Liver (tissue), 9 donors: ENCODE data around the gene VAPA. TPM values are rescaled to one million over a fixed set of nuclear protein-coding genes. Genes with fewer than 3 reads are reported as not detected.

ENCODE experiments used
- DNase-seq: peaks from one replicate; pipeline ENCODE4 v3.0.0-alpha.2; 2017; ENCODE audit warnings: low spot score
- H3K27ac ChIP-seq, 2 donors: one replicate each; pipeline ENCODE4 v1.7.0; 2013; ENCODE audit warnings: inconsistent platforms in 2 of 2, low read length in 2 of 2, control low read depth in 1 of 2, low read depth in 1 of 2, mild to moderate bottlenecking in 1 of 2
- H3K27me3 ChIP-seq, 4 donors: one replicate each; pipeline versions ENCODE4 v1.6.1 to v1.7.0; 2013; ENCODE audit warnings: low read length in 3 of 4, inconsistent platforms in 1 of 4, mild to moderate bottlenecking in 1 of 4, moderate library complexity in 1 of 4; ENCODE audit not compliant: control insufficient read depth in 4 of 4, insufficient read depth in 4 of 4
- H3K36me3 ChIP-seq, 4 donors: one replicate each; pipeline versions ENCODE4 v1.6.1 to v1.7.0; 2013; ENCODE audit warnings: low read length in 3 of 4, mild to moderate bottlenecking in 3 of 4, low read depth in 1 of 4, moderate library complexity in 1 of 4; ENCODE audit not compliant: control insufficient read depth in 4 of 4, insufficient read depth in 3 of 4
- H3K4me1 ChIP-seq, 4 donors: one replicate each; pipeline versions ENCODE4 v1.6.1 to v1.7.0; 2013; ENCODE audit warnings: low read length in 3 of 4, mild to moderate bottlenecking in 3 of 4, moderate library complexity in 1 of 4; ENCODE audit not compliant: control insufficient read depth in 4 of 4, insufficient read depth in 4 of 4
- H3K4me3 ChIP-seq, 3 donors: one replicate each; pipeline versions ENCODE4 v1.6.1 to v1.7.0; 2013; ENCODE audit warnings: low read length in 3 of 3, control low read depth in 1 of 3, low read depth in 1 of 3, mild to moderate bottlenecking in 1 of 3
- H3K9ac ChIP-seq, 2 donors: one replicate each; pipeline ENCODE4 v1.7.0; 2013; ENCODE audit warnings: low read length in 2 of 2, mild to moderate bottlenecking in 2 of 2, moderate library complexity in 2 of 2, control low read depth in 1 of 2, low read depth in 1 of 2
- H3K9me3 ChIP-seq, 4 donors: one replicate each; pipeline versions ENCODE4 v1.6.1 to v1.7.0; 2013; ENCODE audit warnings: low read length in 3 of 4; ENCODE audit not compliant: control insufficient read depth in 4 of 4
- ATF3 ChIP-seq: IDR thresholded peaks from 2 replicates; pipeline ENCODE4 v1.6.1; 2016; ENCODE audit warnings: antibody characterized with exemption
- CTCF ChIP-seq: fragments of 150-350 bp; IDR thresholded peaks from 2 replicates; pipeline ENCODE4 v1.5.1; 2017; ENCODE audit warnings: improper control_type of control experiment, low read depth, low read length; ENCODE audit not compliant: missing input control
- EGR1 ChIP-seq, 2 donors: IDR thresholded peaks; 2 replicates each; pipeline ENCODE4 v1.6.1; 2016 to 2018; ENCODE audit warnings: antibody characterized with exemption in 2 of 2, low read depth in 2 of 2
- FOXA1 ChIP-seq: IDR thresholded peaks from 2 replicates; pipeline ENCODE4 v1.6.1; 2016; ENCODE audit warnings: antibody characterized with exemption
- FOXA2 ChIP-seq: IDR thresholded peaks from 2 replicates; pipeline ENCODE4 v1.6.1; 2016; ENCODE audit warnings: antibody characterized with exemption
- GABPA ChIP-seq, 2 donors: IDR thresholded peaks in 1 of 2; conservative IDR thresholded peaks in 1 of 2; 2 replicates each; pipeline ENCODE4 v1.6.1; 2016; ENCODE audit warnings: antibody characterized with exemption in 2 of 2, mild to moderate bottlenecking in 1 of 2, moderate library complexity in 1 of 2
- HNF4A ChIP-seq, 2 donors: conservative IDR thresholded peaks; 2 replicates each; pipeline ENCODE4 v1.6.1; 2016; ENCODE audit warnings: antibody characterized with exemption in 2 of 2, mild to moderate bottlenecking in 2 of 2
- HNF4G ChIP-seq: IDR thresholded peaks from 2 replicates; pipeline ENCODE4 v1.6.1; 2016; ENCODE audit warnings: antibody characterized with exemption
- JUND ChIP-seq, 2 donors: IDR thresholded peaks; 2 replicates each; pipeline ENCODE4 v1.6.1; 2016; ENCODE audit warnings: antibody characterized with exemption in 2 of 2
- MAX ChIP-seq: IDR thresholded peaks from 2 replicates; pipeline ENCODE4 v1.6.1; 2016; ENCODE audit warnings: antibody characterized with exemption
- NR2F2 ChIP-seq: IDR thresholded peaks from 2 replicates; pipeline ENCODE4 v1.6.1; 2016; ENCODE audit warnings: antibody characterized with exemption
- RAD21 ChIP-seq, 2 donors: IDR thresholded peaks; 2 replicates each; pipeline ENCODE4 v1.6.1; 2016; ENCODE audit warnings: antibody characterized with exemption in 2 of 2, mild to moderate bottlenecking in 2 of 2
- RXRA ChIP-seq, 2 donors: IDR thresholded peaks; 2 replicates each; pipeline ENCODE4 v1.6.1; 2017 to 2018; ENCODE audit warnings: antibody characterized with exemption in 2 of 2, mild to moderate bottlenecking in 1 of 2
- SP1 ChIP-seq: IDR thresholded peaks from 2 replicates; pipeline ENCODE4 v1.6.1; 2018; ENCODE audit warnings: antibody characterized with exemption, mild to moderate bottlenecking
- TAF1 ChIP-seq: conservative IDR thresholded peaks from 2 replicates; pipeline ENCODE4 v1.6.1; 2016; ENCODE audit warnings: antibody characterized with exemption, mild to moderate bottlenecking
- YY1 ChIP-seq: IDR thresholded peaks from 2 replicates; pipeline ENCODE4 v1.6.1; 2016; ENCODE audit warnings: antibody characterized with exemption, mild to moderate bottlenecking
- WGBS: extraction: QIAGEN DNeasy Blood & Tissue Kit; methylation state at CpG from one replicate; pipeline ENCODE4 v1.1.7; 2013; 5-methylcytosine and 5-hydroxymethylcytosine counted together
- polyA plus RNA-seq, 2 donors: library from polyadenylated mRNA; stranded (reverse) in 1 of 2; unstranded in 1 of 2; fragments of 200-250 nt in 1 of 2; fragments of >200 nt in 1 of 2; fragmentation: Nextera tagmentation in 1 of 2; extraction: Ambion mirVana in 1 of 2; gene quantifications; one replicate each; pipeline versions ENCODE4 v1.2.1 to v1.2.3, GENCODE V29; 2013 to 2015
- total RNA-seq, 2 donors: library from RNA; depleted of rRNA; stranded (reverse); fragments of >200 nt; gene quantifications; one replicate each; pipeline ENCODE4 v1.2.3, GENCODE V29; 2014
- TF ChIP-seq, protein P1 (sequence below): IDR thresholded peaks from 2 replicates; pipeline ENCODE4 v1.6.1; 2016; ENCODE audit warnings: antibody characterized with exemption, mild to moderate bottlenecking
- TF ChIP-seq, protein P2 (sequence below): IDR thresholded peaks from 2 replicates; pipeline ENCODE4 v1.6.1; 2016; ENCODE audit warnings: antibody characterized with exemption
- donor health status: healthy.
- donor health status: healthy.
- donor health status: healthy.
- donor health status: healthy.
- donor health status: healthy.

The VAPA gene
- total and polyA plus RNA-seq, 4 donors: 80.7 to 114 (median 91.0) TPM

DNA sequence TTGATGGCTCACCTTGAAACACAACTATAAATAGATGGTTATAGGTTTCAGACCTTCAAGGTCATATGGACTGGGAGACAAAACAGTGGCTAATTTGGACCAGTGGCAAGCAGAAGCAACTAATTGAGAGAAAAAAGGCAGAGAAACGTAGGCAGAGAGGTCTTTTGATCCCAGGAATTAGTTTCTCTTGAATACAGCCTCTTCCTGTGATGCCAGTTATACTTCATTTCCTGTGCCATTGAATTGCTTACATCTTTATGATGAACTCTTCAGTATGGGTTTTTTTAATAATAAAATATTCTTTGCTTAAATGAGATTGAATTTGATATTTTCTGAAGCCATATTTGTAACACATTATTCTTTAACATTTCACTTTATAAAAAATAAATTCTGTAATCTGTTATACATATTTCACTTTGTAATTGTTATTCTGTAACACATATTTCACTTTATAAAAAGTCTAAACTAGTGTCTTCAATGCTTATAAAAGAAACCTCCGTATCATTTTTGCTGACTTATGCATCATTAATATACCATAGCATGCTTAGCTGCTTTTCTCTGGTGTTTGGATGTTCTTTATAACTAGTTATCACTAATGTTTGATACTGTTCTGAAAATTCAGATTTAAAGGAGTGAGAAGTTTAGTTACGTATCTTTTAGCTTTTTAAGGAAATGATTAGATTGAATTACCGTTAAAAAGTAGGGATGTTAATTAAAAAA is 8.9 kb downstream of the VAPA start:
- Histone ChIP-seq H3K36me3 (no peaks in the 10 kb centered on the region), H3K27ac (no peak overlapping the region), H3K9me3 (no peaks in the 10 kb centered on the region), H3K27me3 (no peaks in the 10 kb centered on the region), H3K4me1 (peaks cover 5 to 30% (median 23%) of the 10 kb centered on the region in 4 donors), H3K4me3 (no peak overlapping the region), H3K9ac (no peak overlapping the region)
- TF ChIP-seq RXRA (IDR thresholded peaks at IDR 0.05): no peak
- TF ChIP-seq HNF4A (conservative IDR thresholded peaks at IDR 0.05): no peak
- TF ChIP-seq, protein P1, sequence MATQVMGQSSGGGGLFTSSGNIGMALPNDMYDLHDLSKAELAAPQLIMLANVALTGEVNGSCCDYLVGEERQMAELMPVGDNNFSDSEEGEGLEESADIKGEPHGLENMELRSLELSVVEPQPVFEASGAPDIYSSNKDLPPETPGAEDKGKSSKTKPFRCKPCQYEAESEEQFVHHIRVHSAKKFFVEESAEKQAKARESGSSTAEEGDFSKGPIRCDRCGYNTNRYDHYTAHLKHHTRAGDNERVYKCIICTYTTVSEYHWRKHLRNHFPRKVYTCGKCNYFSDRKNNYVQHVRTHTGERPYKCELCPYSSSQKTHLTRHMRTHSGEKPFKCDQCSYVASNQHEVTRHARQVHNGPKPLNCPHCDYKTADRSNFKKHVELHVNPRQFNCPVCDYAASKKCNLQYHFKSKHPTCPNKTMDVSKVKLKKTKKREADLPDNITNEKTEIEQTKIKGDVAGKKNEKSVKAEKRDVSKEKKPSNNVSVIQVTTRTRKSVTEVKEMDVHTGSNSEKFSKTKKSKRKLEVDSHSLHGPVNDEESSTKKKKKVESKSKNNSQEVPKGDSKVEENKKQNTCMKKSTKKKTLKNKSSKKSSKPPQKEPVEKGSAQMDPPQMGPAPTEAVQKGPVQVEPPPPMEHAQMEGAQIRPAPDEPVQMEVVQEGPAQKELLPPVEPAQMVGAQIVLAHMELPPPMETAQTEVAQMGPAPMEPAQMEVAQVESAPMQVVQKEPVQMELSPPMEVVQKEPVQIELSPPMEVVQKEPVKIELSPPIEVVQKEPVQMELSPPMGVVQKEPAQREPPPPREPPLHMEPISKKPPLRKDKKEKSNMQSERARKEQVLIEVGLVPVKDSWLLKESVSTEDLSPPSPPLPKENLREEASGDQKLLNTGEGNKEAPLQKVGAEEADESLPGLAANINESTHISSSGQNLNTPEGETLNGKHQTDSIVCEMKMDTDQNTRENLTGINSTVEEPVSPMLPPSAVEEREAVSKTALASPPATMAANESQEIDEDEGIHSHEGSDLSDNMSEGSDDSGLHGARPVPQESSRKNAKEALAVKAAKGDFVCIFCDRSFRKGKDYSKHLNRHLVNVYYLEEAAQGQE: no peak
- TF ChIP-seq FOXA1: no peak
- no peak for TF ChIP-seq NR2F2
- TF ChIP-seq FOXA2: no peak
- TF ChIP-seq EGR1 (IDR thresholded peaks at IDR 0.05; ENCODE audit: low read depth in 2 of 2): no peak
- no peak for TF ChIP-seq YY1
- TF ChIP-seq SP1: no peak
- TF ChIP-seq HNF4G: no peak
- TF ChIP-seq GABPA (IDR thresholded peaks at IDR 0.05 in 1 of 2, conservative IDR thresholded peaks at IDR 0.05 in 1 of 2): no peak
- TF ChIP-seq, protein P2, sequence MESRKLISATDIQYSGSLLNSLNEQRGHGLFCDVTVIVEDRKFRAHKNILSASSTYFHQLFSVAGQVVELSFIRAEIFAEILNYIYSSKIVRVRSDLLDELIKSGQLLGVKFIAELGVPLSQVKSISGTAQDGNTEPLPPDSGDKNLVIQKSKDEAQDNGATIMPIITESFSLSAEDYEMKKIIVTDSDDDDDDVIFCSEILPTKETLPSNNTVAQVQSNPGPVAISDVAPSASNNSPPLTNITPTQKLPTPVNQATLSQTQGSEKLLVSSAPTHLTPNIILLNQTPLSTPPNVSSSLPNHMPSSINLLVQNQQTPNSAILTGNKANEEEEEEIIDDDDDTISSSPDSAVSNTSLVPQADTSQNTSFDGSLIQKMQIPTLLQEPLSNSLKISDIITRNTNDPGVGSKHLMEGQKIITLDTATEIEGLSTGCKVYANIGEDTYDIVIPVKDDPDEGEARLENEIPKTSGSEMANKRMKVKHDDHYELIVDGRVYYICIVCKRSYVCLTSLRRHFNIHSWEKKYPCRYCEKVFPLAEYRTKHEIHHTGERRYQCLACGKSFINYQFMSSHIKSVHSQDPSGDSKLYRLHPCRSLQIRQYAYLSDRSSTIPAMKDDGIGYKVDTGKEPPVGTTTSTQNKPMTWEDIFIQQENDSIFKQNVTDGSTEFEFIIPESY: no peak
- no peak for TF ChIP-seq TAF1
- no peak for TF ChIP-seq CTCF
- TF ChIP-seq RAD21 (IDR thresholded peaks at IDR 0.05): no peak
- no peak for TF ChIP-seq MAX
- TF ChIP-seq JUND (IDR thresholded peaks at IDR 0.05): no peak
- TF ChIP-seq ATF3: no peak
- DNase-seq: no peak
- WGBS: 73% methylated on average over 4 of the region's 4 CpGs
